HG03342 (cell line): ENCODE data around the gene GALC.

ENCODE experiments used
- ATAC-seq: cut with Tn5 transposase; IDR thresholded peaks from one replicate; pipeline ENCODE4 v1.9.1; 2021; ENCODE audit warnings: mild to moderate bottlenecking, moderate library complexity; ENCODE audit not compliant: unreplicated experiment

Gene GALC

GRCh38 chr14:87960013-87960787 lies 32.8 kb downstream of the GALC start:
- no peak for ATAC-seq

GRCh38 chr14:87955501-87955900 lies 37.5 kb downstream of the GALC start:
- ATAC-seq: no peak

DNA sequence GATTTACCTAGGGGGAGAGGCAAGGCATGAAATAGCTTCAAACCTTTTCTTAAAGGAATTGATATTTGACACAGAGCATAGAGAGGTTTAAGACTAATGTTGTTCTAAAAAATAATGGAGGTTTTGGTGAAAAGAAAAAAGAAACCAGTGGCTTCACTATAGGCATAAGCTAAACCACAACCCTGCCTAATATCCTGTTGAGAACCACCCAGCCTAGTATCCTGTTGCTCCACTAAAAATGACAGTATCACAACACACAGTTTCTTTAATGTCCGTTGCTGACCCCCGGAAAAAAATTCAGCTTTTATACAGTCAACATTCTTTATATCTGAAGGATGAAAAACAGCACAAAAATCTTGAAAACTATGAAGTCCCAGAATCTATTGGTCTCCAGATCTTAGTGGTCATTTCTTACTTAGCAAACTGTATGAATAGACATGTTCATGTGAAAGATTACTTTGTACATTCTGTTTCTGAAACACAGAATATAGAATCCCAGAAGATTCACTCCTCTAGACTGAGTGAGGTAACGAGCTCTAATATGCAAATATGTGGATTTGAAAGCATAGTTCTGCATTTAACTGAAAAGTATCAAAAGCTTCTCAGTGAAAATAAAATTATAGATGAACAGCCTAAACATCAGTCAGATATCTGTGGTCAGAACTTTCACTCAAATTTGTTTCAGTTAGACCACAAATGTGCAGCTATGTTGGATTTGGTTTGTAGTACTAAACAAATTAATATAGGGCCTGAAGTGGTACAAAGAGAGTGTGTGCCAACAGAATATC lies 40.5 kb downstream of the GALC start:
- peak; percentile 89 for ATAC-seq

- no peak for ATAC-seq
Observed at GRCh38 chr14:87944987-87945604, 47.9 kb downstream of the GALC start.

DNA sequence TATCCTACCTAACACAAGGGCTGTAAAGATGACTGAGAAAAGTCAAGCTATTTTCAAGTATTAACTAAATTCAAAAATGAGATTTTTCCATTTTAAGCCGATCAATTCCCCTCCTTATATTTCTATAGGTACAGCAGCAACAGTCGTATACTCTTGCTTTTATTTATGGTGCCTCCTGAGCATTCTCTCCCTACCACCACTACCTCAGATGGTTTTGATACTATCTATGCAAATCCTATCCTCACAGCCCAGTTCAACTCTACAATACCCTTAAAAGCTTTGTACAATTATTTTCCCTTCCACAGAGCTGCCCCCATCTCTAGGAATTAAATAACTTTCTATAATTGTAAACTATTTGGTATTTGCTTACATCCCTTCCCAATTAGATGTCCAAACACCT lies 52.1 kb downstream of the GALC start:
- ATAC-seq: no peak

DNA sequence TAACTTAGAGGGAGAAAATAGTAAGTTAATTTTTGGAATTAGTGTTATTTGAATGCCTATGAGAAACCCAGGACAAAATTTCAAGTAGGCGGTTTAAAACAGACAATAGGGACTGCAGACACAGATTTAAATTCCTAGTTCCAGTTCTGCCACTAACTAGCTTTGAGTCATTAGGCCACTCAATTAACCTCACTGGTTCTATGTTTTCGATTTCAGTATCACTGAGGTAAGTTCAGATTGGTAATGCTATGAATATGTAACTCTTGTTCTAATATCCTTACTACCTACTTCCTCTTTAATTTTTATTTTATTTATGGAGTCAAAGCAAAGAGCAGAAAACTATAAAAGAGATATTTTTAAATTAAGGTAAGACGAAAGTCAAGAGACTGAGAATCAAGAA lies 52.6 kb downstream of the GALC start:
- ATAC-seq: peak; percentile 98

DNA sequence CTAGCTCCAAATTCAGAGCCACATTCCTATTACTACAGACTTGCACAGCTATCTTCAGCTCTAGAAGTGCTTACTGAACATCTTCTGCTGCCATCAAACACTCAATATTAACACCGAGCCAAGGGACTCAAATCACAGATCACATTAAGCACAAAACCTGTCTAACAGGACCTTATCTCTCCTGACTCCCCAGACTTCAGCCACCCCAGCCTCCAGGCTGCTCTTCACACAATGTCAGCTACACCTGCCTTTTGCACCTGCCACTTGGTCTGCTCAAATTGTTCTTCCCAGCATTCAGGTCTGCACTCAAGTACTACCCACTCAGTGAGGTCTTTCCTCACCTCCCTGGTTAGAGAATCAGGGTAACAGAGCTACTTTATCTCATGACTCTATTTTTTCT lies 57.1 kb downstream of the GALC start:
- no peak for ATAC-seq

DNA sequence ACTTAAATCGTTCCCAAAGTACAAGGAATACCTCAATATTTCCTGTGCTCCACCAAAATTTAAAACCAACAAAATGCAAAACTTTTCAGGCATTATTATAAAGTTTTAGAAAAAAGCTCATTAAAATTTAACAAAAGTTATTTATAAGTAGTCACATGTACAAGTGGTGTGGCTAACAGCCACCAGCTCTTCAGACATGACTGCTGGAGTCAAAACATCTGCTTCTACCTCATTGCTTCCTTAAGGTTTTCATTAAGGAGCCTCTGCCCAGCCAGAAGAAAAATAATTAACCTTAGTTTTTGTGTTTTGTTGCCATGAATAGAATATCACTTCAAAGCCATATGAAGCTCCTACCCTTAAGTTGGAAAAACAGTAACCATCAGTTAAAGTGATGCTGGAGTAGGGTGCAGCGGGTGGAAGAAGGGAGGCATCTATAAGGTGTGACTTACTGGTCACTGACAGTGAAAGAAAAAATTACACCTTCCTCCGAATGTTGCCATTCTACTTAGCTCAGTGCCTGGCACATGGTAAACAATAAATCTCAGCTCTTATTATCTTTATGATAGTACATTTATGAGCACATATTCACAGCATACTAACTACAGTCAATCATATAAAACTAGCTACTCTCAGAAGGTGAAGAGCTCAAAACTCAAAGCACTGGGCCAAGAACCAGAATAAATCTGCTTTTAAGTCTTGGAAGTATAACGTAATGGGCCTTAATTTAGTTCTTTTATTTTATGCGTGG lies 57.7 kb downstream of the GALC start:
- no peak for ATAC-seq

DNA sequence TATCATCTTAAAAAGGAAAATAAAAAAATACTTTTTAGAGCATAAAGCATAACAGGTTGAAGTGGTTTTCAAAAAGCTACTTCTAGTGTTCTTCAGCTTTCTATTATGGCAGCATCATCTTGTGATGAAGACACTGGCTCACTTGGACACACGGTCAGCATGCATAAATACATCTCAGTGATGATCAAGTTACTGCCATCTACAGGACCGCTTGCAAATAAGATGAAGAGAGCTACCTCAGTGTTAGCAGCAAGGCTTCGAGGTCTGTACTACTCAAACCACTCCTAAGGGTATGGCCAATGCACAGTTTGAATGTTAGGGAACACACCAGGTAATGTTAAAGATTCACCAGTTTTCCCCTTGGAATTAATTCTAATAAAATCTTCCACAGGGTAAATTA lies 58.8 kb downstream of the GALC start:
- ATAC-seq: no peak

- no peak for ATAC-seq
Observed at GRCh38 chr14:87916886-87917275, 76.1 kb downstream of the GALC start.

DNA sequence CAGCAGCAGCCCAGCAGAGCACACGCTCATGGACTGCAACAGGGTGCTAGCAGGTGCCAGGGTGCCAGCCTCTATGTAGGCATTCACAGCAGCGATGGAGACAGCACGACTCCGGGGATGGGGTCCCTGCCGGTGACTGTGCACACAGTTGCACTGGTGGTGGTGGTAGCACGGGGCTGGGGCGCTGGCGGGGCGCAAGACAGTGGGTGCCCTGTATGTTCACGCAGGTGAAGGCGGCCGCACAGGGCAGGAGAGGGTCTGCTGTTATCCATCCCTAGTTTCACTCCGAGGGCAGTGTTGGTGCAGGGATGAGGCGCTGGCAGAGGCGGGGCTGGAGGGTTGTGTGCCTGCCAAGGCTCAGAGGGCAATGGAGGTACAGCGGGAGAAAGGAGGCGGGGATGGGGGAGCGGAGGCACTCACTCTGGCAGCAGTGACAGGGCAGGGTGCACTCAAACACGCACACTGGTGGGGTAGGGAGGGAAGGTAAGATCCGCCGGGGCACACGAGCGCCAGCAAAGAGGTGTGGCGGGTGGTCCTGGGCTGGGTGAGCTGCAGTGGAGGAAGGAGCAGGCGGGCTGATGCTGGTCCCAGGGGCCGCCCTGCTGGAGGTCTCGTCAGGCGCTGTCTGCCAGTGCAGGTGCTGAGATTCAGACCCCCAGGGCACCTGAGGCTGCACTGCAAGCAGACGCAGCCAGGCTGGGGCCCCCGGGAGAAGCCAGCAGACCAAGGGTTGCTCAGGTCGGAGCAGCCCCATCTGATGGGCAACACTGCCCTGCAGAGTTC lies 76.7 kb downstream of the GALC start:
- ATAC-seq: no peak

- no peak for ATAC-seq
Observed at GRCh38 chr14:87908550-87908949, 84.4 kb downstream of the GALC start.

GRCh38 chr14:87901652-87902051 lies 91.3 kb downstream of the GALC start:
- no peak for ATAC-seq

DNA sequence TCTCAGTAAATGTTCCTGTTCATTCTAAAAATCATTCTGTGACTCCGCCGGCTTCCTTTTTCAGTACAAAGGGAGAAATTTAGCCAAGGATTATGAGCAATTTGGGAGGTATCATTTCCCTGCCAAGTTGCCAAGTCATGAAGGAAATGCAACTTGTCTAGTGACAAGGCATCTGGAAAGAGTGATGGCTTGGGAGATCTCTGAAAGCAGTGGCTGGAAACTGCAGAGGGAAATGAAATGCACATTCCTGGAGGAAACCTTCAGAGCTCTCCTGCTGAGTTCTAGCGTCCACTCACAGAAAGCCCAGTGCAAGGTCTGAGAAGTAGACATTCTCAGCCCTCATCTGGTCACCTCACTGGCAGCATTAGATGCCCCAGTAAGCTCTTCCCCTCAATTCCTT lies 91.7 kb downstream of the GALC start:
- no peak for ATAC-seq

DNA sequence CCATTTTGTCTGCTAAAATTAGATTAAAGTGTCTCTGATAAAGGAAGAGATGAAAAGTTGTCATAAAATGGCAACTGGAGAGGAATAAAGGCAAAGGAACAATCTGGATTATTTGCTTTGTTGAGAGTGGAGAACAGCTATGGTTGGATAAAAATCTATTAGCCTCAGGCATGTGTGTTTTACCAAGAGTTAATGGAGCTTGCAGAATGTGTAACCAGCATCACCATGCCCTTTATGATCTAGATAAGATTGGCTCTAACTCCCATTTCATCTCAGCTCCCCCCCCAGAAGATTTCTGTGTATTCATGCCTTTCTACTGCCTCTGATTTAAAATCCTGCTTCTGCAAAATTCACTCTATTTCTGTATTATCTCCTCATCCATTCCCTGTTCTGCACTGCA lies 93.8 kb downstream of the GALC start:
- ATAC-seq: no peak

DNA sequence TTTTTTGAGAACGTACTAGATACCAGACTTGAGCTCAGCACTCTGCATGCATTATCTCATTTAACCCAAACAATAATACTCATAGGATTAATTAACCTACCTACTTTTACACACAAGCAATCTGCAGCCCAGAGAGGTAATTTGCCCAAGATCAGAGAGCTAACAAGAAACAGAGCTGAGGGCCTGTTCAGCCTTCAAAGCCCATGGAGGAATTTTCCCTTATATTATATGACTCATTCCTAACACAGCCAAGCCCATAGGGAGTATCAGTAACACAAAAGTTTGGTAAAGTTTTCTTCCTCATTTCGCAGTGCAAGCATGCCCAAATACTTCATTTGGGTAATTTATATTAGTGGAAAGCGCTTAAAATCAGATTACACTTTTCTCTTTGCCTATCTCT lies 94.7 kb downstream of the GALC start:
- no peak for ATAC-seq

DNA sequence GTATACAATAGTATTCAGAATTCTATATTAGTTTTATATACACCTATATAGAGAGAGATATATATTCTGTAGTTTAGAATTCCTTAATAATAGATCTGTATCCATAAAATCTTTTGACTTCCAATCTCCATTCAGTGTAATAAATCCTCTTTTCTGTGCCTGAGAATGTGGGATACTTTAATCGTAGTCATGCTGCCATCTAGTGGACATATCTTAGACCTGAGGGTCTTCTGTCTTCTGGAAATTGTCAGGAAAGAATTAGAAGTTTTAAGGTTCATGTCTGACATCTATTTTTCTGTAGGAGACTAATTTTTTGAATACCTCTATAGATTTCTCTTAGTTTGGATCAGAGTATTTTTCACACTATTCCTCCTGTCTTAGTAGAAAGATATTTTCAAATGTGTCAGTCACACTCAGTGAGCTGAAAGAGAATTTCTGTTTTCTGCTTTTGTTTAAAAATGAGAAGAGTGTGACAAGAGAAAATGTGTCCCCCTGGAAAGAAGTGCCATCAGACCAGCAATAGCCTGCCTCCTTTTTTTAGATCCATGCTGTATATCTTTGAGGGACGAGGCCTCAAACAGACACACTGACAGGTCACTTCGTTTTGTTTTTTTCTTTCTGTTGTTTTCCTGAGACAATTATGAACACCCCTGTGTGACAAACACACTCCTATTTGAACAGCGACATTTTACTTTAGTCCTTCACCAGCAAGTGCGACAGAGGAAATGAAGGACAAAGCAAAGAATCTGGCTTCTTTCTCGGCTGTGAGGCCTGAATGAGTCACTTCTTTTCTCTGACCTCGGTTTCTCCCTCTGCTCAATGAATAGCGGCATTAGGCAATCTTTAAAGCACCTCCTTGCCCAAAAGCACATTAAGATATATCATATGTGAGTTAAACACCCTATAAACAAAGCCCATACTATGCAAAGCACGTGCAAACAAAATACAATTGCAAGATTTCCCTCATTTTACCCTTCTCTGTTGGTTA lies 96.3 kb downstream of the GALC start:
- no peak for ATAC-seq

DNA sequence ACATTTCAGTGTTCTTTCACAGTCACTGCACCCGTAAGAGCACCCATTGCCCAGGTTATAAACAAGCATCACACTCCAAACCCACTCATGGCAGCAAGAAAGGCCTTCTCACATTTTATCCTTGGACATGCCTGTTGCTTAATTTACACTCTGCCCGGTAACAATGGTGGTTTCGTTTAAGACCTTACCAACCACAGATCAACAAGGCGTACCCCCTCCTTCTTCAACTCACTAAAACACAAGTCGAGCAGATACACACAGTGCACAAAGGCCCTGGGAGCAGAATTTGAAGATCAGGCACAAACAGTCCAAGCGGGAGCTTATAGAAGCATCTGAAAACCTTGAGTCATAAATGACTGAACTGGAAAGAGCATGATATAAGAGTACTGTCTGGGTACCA lies 98.1 kb downstream of the GALC start:
- no peak for ATAC-seq

DNA sequence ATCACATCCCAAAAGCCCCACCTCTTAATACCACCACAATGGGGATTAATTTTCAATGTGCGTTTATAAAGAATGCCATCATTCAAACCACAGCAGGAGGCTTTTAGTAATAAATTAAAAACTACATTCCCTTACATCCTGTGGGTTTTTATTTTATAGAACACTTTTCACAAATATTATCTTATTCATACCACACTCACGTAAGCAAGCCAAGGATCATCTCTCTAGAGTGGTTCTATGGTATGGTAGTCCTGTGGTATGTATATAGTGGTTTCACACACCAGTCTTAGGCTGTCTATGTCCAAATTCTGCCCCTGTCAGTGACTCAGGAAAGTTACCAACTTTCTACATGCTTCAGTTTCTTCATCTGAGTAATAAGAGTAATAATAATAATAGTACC lies 100.2 kb downstream of the GALC start:
- ATAC-seq: no peak
